ENCODE measurements around the gene GNL3L. TPM values are rescaled to one million over a fixed set of nuclear protein-coding genes. Genes with fewer than 3 reads are reported as not detected.

GNL3L gene
- total and polyA plus RNA-seq, 4 donors = 3.8 to 22.1 (median 11.4) TPM

GRCh38 chrX:54602563-54602962 lies 72.5 kb downstream of the GNL3L start:
- Histone ChIP-seq H3K9me3 (ENCODE audit: control insufficient read depth in 4 of 4, low read length in 3 of 4) (no peaks in the 10 kb centered on the region), H3K4me1 (ENCODE audit: control insufficient read depth in 4 of 4, insufficient read depth in 4 of 4, low read length in 3 of 4) (no peaks in the 10 kb centered on the region), H3K4me3 (ENCODE audit: low read depth in 1 of 3, low read length in 3 of 3) (no peak overlapping the region), H3K9ac (ENCODE audit: low read depth in 1 of 2, low read length in 2 of 2) (no peak overlapping the region), H3K27me3 (ENCODE audit: control insufficient read depth in 4 of 4, insufficient read depth in 4 of 4, low read length in 3 of 4) (no peaks in the 10 kb centered on the region), H3K36me3 (ENCODE audit: control insufficient read depth in 4 of 4, insufficient read depth in 3 of 4, low read depth in 1 of 4, low read length in 3 of 4) (no peaks in the 10 kb centered on the region), H3K27ac (ENCODE audit: low read depth in 1 of 2, low read length in 2 of 2) (no peak overlapping the region)
- DNase-seq (ENCODE audit: low spot score) = no peak
- 100% methylated on average over 1 of the region's 1 CpG for WGBS
- TF ChIP-seq SP1 (IDR thresholded peaks at IDR 0.05) (no peak), FOXA1 (IDR thresholded peaks at IDR 0.05) (no peak), RAD21 (IDR thresholded peaks at IDR 0.05) (no peak), JUND (IDR thresholded peaks at IDR 0.05) (no peak), TAF1 (conservative IDR thresholded peaks at IDR 0.05) (no peak), ZBTB33 (IDR thresholded peaks at IDR 0.05) (no peak), YY1 (IDR thresholded peaks at IDR 0.05) (no peak), MAX (IDR thresholded peaks at IDR 0.05) (no peak), HNF4A (conservative IDR thresholded peaks at IDR 0.05) (no peak), FOXA2 (IDR thresholded peaks at IDR 0.05) (no peak), ATF3 (IDR thresholded peaks at IDR 0.05) (no peak), RXRA (IDR thresholded peaks at IDR 0.05) (no peak), NR2F2 (IDR thresholded peaks at IDR 0.05) (no peak), GABPA (IDR thresholded peaks at IDR 0.05 in 1 of 2, conservative IDR thresholded peaks at IDR 0.05 in 1 of 2) (no peak), REST (IDR thresholded peaks at IDR 0.05) (no peak), HNF4G (IDR thresholded peaks at IDR 0.05) (no peak), EGR1 (IDR thresholded peaks at IDR 0.05; ENCODE audit: low read depth in 2 of 2) (no peak)

Other genes starting within 250 kb of the GNL3L start
- 10 to 100 TPM in 1 of 2 donors, 1 to 10 TPM in 1; 4.3 to 11.9 TPM for gene WNK3, start 172.2 kb upstream of the GNL3L start, total RNA-seq
- 10 to 100 TPM in 1 of 2 donors, 1 to 10 TPM in 1; 1.7 to 10.7 TPM for gene WNK3, start 172.2 kb upstream of the GNL3L start, polyA plus RNA-seq
- 1 to 10 TPM; 7.9 to 8.8 TPM for gene TSR2, start 89.8 kb upstream of the GNL3L start, total RNA-seq
- gene TSR2, start 89.8 kb upstream of the GNL3L start, polyA plus RNA-seq = 10 to 100 TPM; 19.4 to 22.1 TPM
- gene FGD1, start 34.0 kb upstream of the GNL3L start, total RNA-seq = under 1 TPM; 0.50 to 0.89 TPM
- gene FGD1, start 34.0 kb upstream of the GNL3L start, polyA plus RNA-seq = under 1 TPM; 0.32 to 0.66 TPM